ENCODE measurements around the gene AVL9.

AVL9 gene

GRCh38 chr7:32500922-32501341, 5.6 kb downstream of the AVL9 start:
- peaks cover 92% of the 10 kb centered on the region for H3K79me2 ChIP-seq (ENCODE audit: insufficient read depth, low read length)
- H3K36me3 ChIP-seq (ENCODE audit: insufficient read depth, low read length) = peaks cover 42% of the 10 kb centered on the region
- no peak overlapping the region for H2AFZ ChIP-seq (ENCODE audit: low read length)
- H4K20me1 ChIP-seq (ENCODE audit: insufficient read depth, low read length) = peaks cover 4% of the 10 kb centered on the region; the same call in 1 of the 2 replicates
- TF ChIP-seq EZH2 (IDR thresholded peaks at IDR 0.05; ENCODE audit: borderline replicate concordance, low read length) (no peak), CTCF (IDR thresholded peaks at IDR 0.05; ENCODE audit: low read length) (no peak)
- peaks cover 23% of the 10 kb centered on the region for H3K4me1 ChIP-seq (ENCODE audit: insufficient read depth, low read length, severe bottlenecking)
- no peaks in the 10 kb centered on the region for H3K27me3 ChIP-seq (ENCODE audit: insufficient read depth, low read length)
- H3F3A ChIP-seq (ENCODE audit: insufficient read depth, low read length) = no peaks in the 10 kb centered on the region
- H3K27ac ChIP-seq (ENCODE audit: low read depth, low read length, poor library complexity, severe bottlenecking) = no peak overlapping the region
- H3K9me2 ChIP-seq (ENCODE audit: low read depth, low read length) = no peaks in the 10 kb centered on the region
- peaks cover 6% of the 10 kb centered on the region for H3K9me3 ChIP-seq (ENCODE audit: low read length)
- peak overlapping the region; percentile 1; the same call in 1 of the 2 replicates for H3K4me2 ChIP-seq (ENCODE audit: low read length)
- no peak overlapping the region for H3K4me3 ChIP-seq (ENCODE audit: low read depth, low read length, poor library complexity, severe bottlenecking)
- no peak overlapping the region for H3K9ac ChIP-seq (ENCODE audit: low read length)

- H3K4me1 ChIP-seq (ENCODE audit: insufficient read depth, low read length, severe bottlenecking) = peaks cover 18% of the 10 kb centered on the region
- H3K9me2 ChIP-seq (ENCODE audit: low read depth, low read length) = no peaks in the 10 kb centered on the region
- no peak overlapping the region for H2AFZ ChIP-seq (ENCODE audit: low read length)
- H3K4me3 ChIP-seq (ENCODE audit: low read depth, low read length, poor library complexity, severe bottlenecking) = no peak overlapping the region
- TF ChIP-seq EZH2 (IDR thresholded peaks at IDR 0.05; ENCODE audit: borderline replicate concordance, low read length) = no peak
- TF ChIP-seq CTCF (IDR thresholded peaks at IDR 0.05; ENCODE audit: low read length) = no peak
- no peak overlapping the region for H3K27ac ChIP-seq (ENCODE audit: low read depth, low read length, poor library complexity, severe bottlenecking)
- H4K20me1 ChIP-seq (ENCODE audit: insufficient read depth, low read length) = peaks cover 4% of the 10 kb centered on the region; the same call in 1 of the 2 replicates
- no peak overlapping the region for H3K9ac ChIP-seq (ENCODE audit: low read length)
- peaks cover 46% of the 10 kb centered on the region for H3K36me3 ChIP-seq (ENCODE audit: insufficient read depth, low read length)
- H3K79me2 ChIP-seq (ENCODE audit: insufficient read depth, low read length) = peaks cover 92% of the 10 kb centered on the region
- no peak overlapping the region for H3K4me2 ChIP-seq (ENCODE audit: low read length)
- H3K9me3 ChIP-seq (ENCODE audit: low read length) = peaks cover 6% of the 10 kb centered on the region
- H3K27me3 ChIP-seq (ENCODE audit: insufficient read depth, low read length) = no peaks in the 10 kb centered on the region
- H3F3A ChIP-seq (ENCODE audit: insufficient read depth, low read length) = no peaks in the 10 kb centered on the region
Observed at GRCh38 chr7:32501522-32501921, 6.2 kb downstream of the AVL9 start.

- Histone ChIP-seq H3K4me1 (ENCODE audit: insufficient read depth, low read length, severe bottlenecking) (peaks cover 9% of the 10 kb centered on the region), H2AFZ (ENCODE audit: low read length) (no peak overlapping the region), H4K20me1 (ENCODE audit: insufficient read depth, low read length) (peaks cover 4% of the 10 kb centered on the region; the same call in 1 of the 2 replicates), H3K79me2 (ENCODE audit: insufficient read depth, low read length) (peaks cover 94% of the 10 kb centered on the region), H3K36me3 (ENCODE audit: insufficient read depth, low read length) (peaks cover 55% of the 10 kb centered on the region), H3K4me3 (ENCODE audit: low read depth, low read length, poor library complexity, severe bottlenecking) (no peak overlapping the region), H3K9ac (ENCODE audit: low read length) (no peak overlapping the region), H3K9me2 (ENCODE audit: low read depth, low read length) (no peaks in the 10 kb centered on the region), H3K27ac (ENCODE audit: low read depth, low read length, poor library complexity, severe bottlenecking) (no peak overlapping the region), H3K4me2 (ENCODE audit: low read length) (no peak overlapping the region), H3F3A (ENCODE audit: insufficient read depth, low read length) (no peaks in the 10 kb centered on the region), H3K9me3 (ENCODE audit: low read length) (peaks cover 10% of the 10 kb centered on the region), H3K27me3 (ENCODE audit: insufficient read depth, low read length) (no peaks in the 10 kb centered on the region)
- no peak for TF ChIP-seq CTCF (IDR thresholded peaks at IDR 0.05; ENCODE audit: low read length)
- no peak for TF ChIP-seq EZH2 (IDR thresholded peaks at IDR 0.05; ENCODE audit: borderline replicate concordance, low read length)
Observed at GRCh38 chr7:32502728-32503127, 7.4 kb downstream of the AVL9 start.
